NCI-H748 (cell line): Measurements from ENCODE around the gene CIZ1.
"Not testable (repeated sequence)": the region's sequence is repeated elsewhere in the genome, so short reads cannot be mapped to it uniquely, and the experiment has no call there.

Experiments
- DNase-seq: peaks from one replicate; lab custom pipeline; 2025; ENCODE audit not compliant: unreplicated experiment; lab: John Stamatoyannopoulos, UW

The CIZ1 gene

DNA sequence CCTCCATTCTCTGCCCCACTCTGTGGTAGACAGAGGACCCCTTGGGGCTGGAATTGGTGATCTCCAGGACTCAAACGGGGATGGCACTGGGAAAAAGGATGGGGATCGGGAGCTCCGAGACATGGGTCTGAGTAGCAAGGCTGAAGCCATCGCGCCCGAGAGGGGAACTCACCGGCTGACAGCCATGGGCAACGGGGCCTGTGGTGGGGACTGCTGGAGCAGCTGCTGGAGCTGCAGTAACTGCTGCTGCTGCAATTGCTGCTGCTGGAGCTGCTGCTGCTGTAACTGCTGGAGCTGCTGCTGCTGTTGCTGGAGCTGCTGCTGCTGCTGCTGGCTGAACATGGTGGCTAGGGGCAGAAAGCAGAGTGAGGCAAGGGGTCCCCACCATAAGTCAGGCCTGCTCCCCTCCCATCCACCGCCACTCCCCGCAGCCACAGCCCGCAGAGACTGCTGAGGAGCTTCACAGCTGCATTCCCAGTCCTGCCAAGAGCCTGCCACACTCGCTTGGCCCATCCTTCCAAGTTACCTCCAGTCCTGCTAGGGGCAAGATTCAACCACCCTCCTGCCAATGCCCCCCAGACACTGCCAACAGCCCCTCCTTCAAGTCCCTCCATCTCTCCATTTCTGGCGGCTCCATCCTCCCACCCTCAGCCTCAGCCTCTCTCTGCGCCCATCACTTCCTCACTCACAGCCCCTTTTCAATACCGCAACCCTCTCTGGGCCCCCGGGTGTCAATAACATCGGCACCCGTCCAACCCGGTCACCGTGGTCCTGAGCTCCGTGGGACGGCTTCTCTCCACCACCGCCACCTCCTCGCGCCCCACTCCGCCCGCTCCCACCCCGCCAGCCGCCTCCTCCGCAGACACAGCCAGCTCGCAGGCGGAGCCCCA, 611 bp downstream of the CIZ1 start:
- DNase-seq: peak; percentile 46

DNA sequence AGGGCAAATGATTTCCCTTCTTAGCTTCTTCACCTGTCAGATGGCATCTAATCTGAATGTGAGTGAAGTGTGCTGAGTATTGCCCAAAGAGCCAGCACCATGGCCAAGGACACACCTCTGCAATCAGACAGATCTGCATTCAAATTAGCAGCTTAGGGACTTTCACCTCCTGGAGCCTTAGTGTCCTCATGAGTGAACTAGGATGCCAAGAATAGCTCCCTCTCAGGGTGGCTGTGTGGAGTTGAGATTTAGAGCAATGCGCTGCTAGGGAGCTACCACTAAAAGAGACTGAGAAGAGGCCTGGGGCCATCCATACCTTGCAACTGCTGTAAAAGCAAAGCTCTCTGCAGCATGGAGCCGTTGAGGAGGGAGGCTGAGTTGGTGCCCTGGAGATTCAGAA, 1.4 kb downstream of the CIZ1 start:
- no peak for DNase-seq

DNA sequence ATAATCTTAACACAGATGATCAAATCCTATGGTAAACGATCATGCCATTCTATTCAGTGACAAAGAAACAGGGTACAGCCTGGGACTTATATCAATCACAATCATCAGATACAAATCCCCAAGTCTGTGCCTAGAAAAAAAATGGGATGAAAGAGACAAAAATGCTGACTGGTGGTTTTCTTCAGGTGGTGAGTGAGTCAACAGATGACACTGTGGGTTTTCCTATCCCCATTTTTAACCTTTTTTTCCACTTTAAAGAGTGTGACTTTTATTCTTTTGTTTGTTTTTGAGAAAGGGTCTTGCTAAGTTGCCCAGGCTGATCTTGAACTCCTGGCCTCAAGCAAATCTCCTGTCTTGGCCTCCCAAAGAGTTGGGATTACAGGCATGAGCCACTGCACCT, 3.2 kb downstream of the CIZ1 start:
- DNase-seq: no peak

DNA sequence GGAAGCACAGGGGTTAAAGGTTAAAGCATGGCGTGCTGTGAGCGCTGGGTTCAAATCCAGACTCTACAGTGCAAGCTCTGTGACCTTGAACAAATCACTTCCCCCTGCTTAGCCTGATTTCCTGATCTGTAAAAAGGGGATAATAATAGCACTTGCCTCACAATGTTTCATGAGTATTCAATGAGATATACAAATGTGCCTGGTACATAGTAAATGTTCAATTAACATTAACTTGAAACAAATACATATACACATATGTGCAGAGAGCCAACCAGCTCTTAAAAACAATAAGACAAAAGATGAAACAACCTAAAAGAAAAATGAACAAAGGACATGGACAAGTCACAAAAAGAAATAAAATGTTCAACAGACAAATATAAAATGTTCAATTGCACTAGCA, 4.0 kb downstream of the CIZ1 start:
- DNase-seq: no peak

DNA sequence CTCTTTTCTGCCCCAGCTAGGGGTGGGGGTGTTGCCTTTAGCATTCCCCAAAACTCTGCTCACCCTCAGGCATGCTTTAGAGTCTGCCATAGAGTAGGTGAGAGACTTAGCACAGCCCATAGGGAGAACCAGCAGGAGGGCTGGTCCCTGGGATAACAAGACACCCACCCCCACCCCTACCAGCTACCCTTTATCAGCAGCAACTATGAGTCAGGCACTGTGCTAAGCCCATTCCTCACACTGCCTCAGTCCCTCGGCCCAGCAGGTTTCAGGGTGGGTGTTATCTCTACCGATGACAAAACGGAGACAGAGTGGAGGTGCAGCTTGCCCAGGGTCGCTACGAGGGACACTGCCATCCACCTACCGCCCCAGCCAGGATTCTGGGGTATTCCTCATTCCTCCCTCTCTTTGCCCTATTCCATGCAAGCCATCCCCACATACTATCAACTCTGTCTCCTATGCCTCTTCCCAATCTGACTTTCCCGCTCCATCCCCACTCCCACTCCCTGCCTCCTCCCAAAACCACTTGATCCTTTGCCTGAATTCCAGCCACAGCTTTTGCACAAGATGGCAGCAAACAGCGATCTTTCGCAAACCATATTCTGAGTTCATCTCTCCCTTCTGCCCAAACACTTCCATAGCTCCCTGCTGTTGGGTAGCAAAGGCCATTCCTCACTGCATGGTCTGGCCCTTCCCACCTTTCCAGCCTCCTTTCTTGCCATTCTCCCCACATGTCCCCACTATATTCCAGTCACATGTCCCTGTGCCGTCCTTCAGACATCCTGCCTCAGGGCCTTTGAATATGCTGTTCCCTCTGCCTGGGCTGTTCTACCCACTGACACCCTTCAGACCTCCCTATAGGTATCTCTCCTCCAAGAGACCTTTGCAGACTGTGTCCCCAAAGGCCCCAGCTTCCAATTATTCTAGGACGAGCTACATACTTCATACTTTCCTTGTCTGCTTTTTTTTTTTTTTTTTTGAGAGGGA, 5.1 kb downstream of the CIZ1 start:
- no peak for DNase-seq

DNA sequence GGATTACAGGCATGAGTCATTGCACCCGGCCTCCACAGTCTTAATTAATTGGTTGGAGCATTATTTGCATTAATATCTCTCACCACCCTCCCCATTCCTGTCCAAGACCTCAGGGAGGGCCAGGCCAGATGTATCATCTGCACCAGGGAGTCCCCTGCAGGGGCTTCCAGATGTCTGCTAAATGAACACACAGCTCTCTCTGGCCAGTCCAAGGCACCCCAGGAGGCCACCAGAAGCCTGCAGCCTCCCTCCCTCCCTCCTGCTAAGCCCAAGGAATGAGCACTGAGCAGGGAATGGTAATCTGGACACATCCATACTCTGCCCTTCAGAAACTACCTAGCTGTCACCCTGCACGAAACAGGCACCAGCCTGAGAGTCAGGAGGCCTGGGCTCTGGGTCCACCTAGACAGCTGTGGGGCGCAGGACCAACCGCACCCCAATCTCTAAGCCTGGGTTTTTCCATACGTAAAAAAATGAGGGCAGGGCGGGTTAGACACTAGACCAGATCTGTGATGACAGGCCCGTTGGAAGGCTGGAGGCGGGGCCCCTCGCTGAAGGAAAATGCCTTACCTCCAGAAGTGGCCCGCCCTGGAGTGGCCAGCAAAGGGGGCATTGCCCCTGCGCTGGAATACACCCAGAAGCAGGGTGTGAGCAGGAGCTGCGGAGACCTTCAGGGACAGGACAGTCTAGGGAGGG, 8.3 kb downstream of the CIZ1 start:
- DNase-seq: no peak

DNA sequence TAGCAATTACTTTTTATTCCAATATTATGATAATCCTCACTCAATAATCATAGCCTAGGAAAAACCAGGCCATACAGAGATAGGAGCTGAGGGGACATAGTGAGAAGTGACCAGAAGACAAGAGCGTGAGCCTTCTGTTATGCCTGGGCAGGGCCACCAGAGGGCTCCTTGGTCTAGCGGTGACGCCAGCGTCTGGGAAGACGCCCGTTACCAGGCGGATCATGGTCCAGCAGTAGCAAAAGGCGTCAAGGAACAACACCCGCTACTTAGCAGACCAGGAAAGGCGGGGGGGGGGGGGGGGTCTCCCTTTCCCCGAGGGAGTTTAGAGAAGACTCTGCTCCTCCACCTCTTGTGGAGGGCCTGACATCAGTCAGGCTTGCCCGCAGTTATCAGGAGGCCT, 9.9 kb downstream of the CIZ1 start:
- DNase-seq: not testable (repeated sequence)

DNA sequence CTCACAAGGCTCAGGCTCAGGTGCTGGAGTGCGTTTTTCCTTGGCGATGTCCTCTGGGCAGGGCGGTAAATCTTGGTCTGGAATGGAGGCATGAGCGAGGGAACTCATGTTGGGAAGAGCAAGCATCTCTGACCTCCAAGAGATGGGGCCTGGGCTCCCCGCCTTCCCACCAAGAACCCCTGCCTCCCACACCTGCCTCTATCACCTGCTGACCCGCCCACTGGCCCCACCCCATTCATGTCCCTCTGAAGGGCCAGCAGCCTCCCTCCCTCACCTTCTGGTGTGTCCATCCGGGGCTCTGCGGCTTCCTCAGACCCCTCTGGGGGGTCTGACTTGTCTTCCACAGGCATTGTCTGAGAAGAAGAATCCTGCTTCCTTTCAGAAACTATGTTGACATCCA, 10.9 kb downstream of the CIZ1 start:
- no peak for DNase-seq

DNA sequence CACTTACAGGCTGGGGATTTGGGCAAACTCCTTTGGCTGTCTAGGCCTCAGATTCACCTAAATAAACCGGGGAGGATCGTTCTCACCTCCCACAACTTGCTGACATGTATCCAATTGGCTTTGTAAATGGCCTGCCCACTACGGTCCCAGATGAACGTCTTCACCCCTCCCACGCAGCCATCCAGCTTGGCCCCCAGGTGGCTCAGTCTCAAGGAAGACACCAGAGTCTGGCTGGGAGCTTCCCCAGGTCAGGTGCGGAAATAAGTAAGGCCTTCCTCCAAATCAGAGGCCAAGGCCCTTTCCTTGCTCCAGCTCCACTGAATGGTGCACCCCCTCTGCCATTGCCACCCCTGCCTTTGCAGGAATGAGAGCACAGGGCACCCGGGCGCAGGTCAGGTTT, 11.4 kb downstream of the CIZ1 start:
- no peak for DNase-seq

DNA sequence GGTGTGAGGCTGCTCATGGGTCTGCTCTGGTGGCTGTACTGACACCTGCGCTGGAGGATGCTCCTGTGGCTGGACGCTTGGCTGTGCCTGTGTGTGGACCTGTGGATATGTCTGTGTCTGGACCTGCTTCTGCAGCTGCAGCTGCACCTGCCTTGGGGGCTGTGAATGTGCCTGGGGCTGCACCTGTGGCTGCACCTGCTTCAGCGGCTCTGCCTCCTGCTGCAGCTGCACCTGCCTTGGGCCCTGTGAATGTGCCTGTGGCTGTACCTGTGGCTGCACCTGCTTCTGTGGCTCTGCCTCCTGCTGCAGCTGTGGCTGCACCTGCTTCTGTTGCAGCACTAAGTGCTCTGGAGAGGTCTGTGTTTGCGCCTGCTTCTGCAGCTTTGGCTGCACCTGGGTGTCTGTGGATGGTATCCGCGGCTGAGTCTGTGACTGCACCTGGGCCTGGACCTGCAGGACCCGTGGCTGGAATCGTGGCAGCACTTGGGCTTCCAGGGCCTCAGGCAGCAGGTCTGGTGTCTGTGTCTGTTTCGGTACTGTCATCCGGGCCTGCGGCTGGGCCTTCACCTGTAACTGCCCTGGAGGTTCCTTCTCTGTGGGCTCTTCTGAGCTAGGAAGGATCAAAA, 12.5 kb downstream of the CIZ1 start:
- DNase-seq: no peak

DNA sequence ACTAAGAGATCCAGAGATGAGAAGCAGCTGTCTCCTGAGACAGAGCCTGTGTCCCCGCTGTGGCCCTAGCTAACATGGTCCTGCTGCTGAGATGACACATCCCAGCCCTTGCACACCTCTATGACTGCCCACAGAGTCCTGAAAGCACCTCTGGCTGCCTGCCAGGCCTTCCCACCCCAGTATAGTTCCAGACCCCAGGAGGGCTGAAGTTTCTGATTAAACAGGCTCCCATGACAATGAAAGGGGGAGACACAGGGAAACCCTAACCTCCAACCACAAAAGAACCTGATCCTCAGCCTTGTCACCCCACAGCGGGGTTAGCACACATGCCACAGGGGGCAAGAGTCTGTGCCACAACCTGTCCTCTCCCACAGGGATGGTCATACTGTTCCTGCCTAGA, 15.6 kb downstream of the CIZ1 start:
- DNase-seq: no peak

DNA sequence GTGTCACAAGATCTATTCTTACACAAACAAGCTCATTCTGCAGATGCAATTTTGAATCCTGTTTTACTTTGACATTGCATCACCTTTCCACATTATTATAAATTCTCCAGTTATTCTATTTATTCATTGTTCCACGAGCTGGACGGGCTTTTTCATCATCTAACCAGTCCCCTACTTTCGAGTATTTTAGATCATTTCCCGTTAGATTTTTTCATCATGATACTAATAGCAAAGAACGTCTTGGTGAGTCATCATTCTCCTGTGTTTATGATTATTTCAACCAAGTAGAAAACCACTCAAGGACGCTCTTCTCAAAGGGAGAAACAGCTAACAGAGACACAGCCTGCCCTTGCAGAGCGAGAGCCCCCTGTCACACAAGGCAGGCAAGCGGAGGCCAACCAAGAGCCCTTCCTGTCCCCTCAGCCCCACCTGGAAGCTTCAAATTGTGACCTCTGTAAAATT, 16.2 kb downstream of the CIZ1 start:
- DNase-seq: no peak

DNA sequence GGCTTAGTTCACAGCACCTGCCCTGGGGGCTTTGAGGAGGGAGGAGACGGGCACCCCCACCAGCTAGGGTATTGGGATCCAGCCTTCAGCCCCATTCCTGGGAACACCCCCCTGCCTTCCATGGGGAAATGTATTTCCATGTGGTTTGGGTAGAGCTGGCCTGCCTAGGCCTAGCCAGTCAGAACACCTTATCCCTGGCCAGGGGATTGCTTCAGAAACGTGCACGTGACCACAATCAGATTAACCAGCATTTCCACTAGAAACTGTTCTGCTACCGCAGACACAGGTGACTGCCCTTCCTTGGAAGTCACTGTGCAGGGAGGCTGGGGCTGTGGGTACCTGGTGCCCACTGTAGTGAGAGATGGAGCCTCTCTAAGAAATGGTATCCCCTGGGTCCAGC, 17.3 kb downstream of the CIZ1 start:
- DNase-seq: no peak

DNA sequence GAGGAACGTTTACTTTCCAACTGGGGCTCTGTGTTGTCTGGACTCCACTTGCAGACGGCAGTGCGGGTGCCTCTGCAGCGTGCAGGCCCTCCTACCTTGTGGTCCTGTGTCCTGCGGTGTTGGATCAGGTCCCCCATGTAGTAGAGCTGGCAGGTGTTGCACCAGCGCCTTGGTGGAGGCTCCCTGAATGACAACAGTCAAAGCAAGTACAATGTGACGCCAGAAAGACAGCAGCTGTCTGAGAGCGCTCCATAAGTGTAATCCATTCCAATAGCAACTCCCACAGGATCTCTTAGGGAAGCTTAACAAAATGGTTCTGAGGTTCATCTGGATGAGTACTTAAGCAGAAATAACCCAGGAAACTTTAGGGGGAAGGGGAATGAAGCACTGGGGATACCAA, 21.4 kb downstream of the CIZ1 start:
- DNase-seq: no peak

DNA sequence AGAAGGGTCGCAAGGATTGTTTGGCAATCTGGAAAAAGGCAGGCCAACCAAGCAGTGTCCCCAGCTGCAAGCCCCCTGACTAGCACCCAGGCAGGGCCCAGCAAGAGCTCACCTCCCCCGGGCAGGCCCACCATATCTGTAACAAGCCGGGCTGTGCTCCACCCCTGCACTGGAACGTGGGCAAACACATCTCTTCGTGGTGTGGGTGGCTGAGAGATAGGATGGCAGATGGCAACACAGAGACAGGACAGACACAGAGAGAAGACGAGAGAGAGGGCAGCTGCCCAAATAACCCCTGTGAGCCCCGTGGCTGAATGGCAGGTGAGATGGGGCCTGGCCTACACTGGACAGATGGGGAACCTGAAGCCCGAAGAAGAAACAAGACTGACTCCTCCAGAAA, 21.9 kb downstream of the CIZ1 start:
- no peak for DNase-seq

DNA sequence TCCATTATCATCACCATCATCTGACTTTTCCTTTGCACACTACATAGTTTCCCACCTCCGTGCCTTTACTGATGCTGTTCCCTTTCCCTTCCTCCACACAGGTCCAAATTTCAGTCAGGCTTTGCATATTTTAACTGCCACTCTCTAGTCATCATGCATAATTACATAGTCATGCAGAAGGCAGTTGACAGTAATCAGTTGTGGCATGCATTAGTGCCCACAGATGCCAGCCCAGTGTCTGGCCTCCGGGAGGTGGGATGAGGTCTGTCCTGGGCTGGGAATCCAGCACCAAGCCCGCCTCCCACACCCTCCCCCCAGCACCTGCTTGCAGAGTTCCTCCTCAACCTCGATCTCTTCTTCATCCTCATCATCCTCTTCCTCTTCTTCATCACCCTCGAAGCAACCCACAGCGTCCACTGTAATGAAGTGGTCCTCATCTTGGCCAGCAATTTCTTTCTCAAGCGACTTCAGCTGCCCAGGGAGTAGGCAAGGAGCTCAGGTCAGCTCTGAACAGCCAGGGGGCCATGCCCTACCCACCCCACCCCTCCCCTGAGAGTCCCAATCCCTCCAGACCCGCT, 22.6 kb downstream of the CIZ1 start:
- no peak for DNase-seq

DNA sequence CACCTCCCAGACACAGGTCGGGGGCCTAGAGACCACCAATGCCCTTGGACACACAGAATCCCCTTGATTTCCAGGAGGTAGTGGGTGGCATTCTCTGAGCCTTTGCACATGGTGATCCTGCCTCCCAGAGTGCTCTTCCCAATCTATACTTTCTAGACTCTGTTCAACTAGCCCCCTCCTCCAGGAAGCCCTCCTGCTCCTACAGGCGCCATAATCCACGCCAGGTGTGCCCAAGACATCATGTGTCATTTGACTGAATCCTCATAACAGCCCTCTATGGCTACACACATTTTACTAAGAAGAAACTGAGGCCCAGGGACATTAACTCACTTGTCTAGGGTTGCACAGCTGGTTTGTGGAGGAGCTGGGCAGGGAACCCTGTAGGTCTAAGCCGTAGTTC, 24.2 kb downstream of the CIZ1 start:
- DNase-seq: no peak

DNA sequence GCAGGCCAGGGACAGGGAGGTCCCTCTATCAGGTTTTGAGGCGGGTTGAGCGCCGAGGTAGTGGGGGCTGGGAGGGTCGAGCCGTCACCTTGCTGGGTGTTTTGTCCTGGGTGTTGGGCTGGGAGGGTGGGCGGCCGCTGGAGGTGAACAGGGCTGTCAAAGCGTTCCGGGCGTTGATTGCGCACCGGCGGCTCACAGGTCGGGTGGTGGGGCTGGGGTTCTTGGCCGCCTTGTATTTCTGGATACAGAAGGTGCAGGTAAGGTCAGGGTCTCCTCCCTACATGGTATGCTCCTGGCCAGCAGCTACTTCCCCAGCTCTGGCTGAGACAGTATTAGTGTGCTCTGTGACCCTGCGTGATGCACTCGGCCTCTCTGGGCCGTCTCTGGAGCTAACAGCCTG, 25.2 kb downstream of the CIZ1 start:
- DNase-seq: no peak

DNA sequence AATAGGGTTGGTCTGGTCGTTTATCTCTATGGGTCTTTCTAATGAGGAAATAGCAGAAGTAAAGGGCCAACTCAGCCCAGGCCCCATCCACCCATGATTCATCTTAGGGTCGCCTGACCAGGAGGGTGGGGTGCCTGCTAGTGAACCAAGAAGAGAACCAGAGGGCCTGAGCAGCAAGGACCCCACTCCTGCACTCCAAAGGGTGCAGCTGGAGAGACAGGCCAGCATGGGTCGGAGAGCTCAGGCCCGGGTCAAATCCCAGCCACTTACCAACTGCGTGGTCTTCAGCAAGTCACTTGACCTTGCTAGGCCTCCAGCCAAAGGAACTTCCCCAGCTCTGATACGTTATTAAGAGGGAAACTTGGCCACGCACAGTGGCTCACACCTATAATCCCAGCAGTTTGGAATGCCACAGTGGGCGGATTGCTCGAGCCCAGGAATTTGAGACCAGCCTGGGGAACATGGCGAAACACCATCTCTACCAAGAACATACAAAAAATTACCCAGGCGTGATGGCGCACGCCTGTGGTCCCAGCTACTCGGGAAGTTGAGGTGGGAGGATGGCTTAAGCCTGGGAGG, 27.0 kb downstream of the CIZ1 start:
- no peak for DNase-seq
